ENCODE results near the gene ZRANB2. TPM values are rescaled to one million over a fixed set of nuclear protein-coding genes. Genes with fewer than 3 reads are reported as not detected.

ZRANB2 gene, protein sequence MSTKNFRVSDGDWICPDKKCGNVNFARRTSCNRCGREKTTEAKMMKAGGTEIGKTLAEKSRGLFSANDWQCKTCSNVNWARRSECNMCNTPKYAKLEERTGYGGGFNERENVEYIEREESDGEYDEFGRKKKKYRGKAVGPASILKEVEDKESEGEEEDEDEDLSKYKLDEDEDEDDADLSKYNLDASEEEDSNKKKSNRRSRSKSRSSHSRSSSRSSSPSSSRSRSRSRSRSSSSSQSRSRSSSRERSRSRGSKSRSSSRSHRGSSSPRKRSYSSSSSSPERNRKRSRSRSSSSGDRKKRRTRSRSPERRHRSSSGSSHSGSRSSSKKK
- total RNA-seq (2021) (112 and 113 TPM in 2 replicates), Bru-seq, nascent RNA (percentile 99 among the genes with signal in this experiment), BruChase-seq, experiment 1, labeled RNA remaining after a 2-hour chase (percentile 99 among the genes with signal in this experiment), BruChase-seq, experiment 2, labeled RNA remaining after a 6-hour chase (percentile 96 among the genes with signal in this experiment)
- long read RNA-seq, transcript ZRANB2-202 (10 exons, 3,078 nt) = minor isoform, 69 of 225 reads
- long read RNA-seq, transcript ZRANB2-201 (11 exons, 2,821 nt) = major isoform, 77 of 225 reads
- long read RNA-seq, partial matches to known transcripts = 27 of 225 reads
- long read RNA-seq, other reads (novel, unspliced or antisense) = 46 of 225 reads

DNA sequence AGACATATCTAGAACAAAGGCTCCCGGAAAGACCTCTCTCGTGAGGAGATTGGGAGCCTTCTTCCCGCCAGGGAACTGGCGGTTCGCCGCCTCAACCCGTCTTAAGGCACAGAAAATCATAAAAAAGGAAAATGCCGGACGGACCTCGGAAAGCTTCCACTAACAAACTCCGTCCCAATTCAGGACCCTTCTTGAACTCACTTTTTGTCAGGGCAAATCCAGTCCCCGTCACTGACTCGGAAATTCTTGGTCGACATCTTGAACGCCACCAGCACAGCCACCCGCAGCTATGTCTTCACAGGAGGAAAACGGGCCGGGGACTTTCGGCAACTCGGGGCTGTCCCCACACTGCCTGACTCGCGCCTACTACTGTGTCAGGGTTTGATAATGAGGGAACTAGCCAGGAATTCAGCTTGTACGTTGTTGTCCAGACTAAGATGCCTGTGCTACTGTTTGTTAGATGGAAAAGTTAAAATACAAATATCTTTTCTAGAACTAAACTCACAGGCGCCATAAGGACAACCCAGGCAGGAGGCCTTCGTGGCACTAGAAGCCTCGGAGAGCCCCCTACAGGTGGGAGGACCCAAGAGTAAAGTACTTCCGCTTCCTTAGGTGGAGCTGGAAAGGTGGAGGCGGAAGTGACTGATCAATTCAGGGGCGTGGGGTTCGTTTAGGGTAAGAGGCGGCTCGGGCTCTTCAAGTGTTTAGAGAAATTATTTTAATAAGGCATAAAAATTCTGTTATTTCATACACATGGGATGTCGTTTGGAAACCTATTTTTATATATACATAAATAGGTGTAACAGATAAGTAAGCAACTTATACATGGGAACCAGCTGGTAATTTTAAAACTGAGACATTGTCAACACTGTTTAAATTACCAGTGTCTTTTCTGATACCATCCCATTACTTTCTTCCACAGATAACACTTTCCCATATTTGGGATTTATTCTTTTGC is at the start of gene ZRANB2:
ZRANB2 (minus strand) TSS at position 297 of the 958 bp plus-strand sequence; CDS start at position 257, 40 bp downstream.
- H3K36me3 ChIP-seq (ENCODE audit: insufficient read depth, low read length, poor library complexity, severe bottlenecking) = peaks cover 26% of the 10 kb centered on the region
- no TSS peak for BruUV-seq (replicated peaks)
- peak; percentile 98 for DNase-seq (ENCODE audit: low spot score)
- H3K4me3 ChIP-seq (ENCODE audit: low read depth, low read length, poor library complexity, severe bottlenecking) = peak within 1 kb of the TSS; percentile 81
- ChIA-PET POLR2A (ENCODE audit: low non-redundant PET) (interaction anchor here (0.6 kb wide), 2 partner anchors 1798 to 1950 kb away, joined by 3 to 5 read pairs; no protein-coding TSS in a partner anchor), CTCF (interaction anchor here (0.5 to 0.6 kb wide), 2 partner anchors 35 to 52 kb away, joined by 5 to 7 read pairs; no protein-coding TSS in a partner anchor)
- TF ChIP-seq, protein P1, sequence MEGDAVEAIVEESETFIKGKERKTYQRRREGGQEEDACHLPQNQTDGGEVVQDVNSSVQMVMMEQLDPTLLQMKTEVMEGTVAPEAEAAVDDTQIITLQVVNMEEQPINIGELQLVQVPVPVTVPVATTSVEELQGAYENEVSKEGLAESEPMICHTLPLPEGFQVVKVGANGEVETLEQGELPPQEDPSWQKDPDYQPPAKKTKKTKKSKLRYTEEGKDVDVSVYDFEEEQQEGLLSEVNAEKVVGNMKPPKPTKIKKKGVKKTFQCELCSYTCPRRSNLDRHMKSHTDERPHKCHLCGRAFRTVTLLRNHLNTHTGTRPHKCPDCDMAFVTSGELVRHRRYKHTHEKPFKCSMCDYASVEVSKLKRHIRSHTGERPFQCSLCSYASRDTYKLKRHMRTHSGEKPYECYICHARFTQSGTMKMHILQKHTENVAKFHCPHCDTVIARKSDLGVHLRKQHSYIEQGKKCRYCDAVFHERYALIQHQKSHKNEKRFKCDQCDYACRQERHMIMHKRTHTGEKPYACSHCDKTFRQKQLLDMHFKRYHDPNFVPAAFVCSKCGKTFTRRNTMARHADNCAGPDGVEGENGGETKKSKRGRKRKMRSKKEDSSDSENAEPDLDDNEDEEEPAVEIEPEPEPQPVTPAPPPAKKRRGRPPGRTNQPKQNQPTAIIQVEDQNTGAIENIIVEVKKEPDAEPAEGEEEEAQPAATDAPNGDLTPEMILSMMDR (conservative IDR thresholded peaks at IDR 0.05; ENCODE audit: low read depth, low read length) = peak; percentile 89
- no peak for TF ChIP-seq EZH2 (IDR thresholded peaks at IDR 0.05; ENCODE audit: borderline replicate concordance, low read depth, low read length, poor library complexity, severe bottlenecking)
- H3K4me1 ChIP-seq (ENCODE audit: insufficient read depth, low read length, poor library complexity, severe bottlenecking) = peaks cover 11% of the 10 kb centered on the region
- intact Hi-C loops (cut with micrococcal nuclease; ENCODE audit: unreplicated experiment) = loop anchor here (10.0 kb wide), 1 partner anchor 1624 kb away; no protein-coding TSS in a partner anchor
- no peaks in the 10 kb centered on the region for H3K27me3 ChIP-seq (replicated peaks; ENCODE audit: insufficient read depth, low read depth, low read length, poor library complexity)
- peak within 1 kb of the TSS; percentile 96 for H3K27ac ChIP-seq (ENCODE audit: low read depth, low read length, poor library complexity, severe bottlenecking)
- no peaks in the 10 kb centered on the region for H3K9me3 ChIP-seq (ENCODE audit: low read depth, low read length, poor library complexity, severe bottlenecking)

DNA sequence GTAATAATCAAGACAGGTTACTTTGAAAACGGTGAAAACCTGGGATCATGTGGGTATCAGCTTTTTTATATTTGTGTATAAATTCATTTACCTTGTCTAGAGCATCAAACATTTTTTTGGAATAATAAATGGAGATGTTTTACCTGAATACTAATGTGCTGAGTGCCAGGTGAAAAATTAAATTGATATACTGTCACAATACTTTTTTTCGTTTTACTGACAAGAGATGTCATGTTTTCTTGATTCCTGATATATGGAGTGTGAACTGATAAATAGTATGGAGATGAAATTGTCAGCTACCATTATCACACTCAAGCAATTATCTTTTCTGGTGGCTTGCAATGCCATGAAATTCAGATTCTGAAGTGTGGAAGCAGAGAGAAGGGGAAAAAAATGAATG is 47.2 kb upstream of the ZRANB2 start:
- H3K4me1 ChIP-seq (ENCODE audit: insufficient read depth, low read length, poor library complexity, severe bottlenecking) = no peaks in the 10 kb centered on the region
- intact Hi-C loops (cut with micrococcal nuclease; ENCODE audit: unreplicated experiment) = no loop called here
- H3K27ac ChIP-seq (ENCODE audit: low read depth, low read length, poor library complexity, severe bottlenecking) = no peak overlapping the region
- DNase-seq (ENCODE audit: low spot score) = no peak
- H3K9me3 ChIP-seq (ENCODE audit: low read depth, low read length, poor library complexity, severe bottlenecking) = peaks cover 6% of the 10 kb centered on the region
- H3K36me3 ChIP-seq (ENCODE audit: insufficient read depth, low read length, poor library complexity, severe bottlenecking) = no peaks in the 10 kb centered on the region
- TF ChIP-seq, protein P1 (conservative IDR thresholded peaks at IDR 0.05; ENCODE audit: low read depth, low read length) = no peak
- no peak for TF ChIP-seq EZH2 (IDR thresholded peaks at IDR 0.05; ENCODE audit: borderline replicate concordance, low read depth, low read length, poor library complexity, severe bottlenecking)
- ChIA-PET CTCF (no interaction called here), POLR2A (ENCODE audit: low non-redundant PET) (no interaction called here)
- H3K4me3 ChIP-seq (ENCODE audit: low read depth, low read length, poor library complexity, severe bottlenecking) = no peak overlapping the region
- BruUV-seq (replicated peaks) = no TSS peak
- no peaks in the 10 kb centered on the region for H3K27me3 ChIP-seq (replicated peaks; ENCODE audit: insufficient read depth, low read depth, low read length, poor library complexity)

DNA sequence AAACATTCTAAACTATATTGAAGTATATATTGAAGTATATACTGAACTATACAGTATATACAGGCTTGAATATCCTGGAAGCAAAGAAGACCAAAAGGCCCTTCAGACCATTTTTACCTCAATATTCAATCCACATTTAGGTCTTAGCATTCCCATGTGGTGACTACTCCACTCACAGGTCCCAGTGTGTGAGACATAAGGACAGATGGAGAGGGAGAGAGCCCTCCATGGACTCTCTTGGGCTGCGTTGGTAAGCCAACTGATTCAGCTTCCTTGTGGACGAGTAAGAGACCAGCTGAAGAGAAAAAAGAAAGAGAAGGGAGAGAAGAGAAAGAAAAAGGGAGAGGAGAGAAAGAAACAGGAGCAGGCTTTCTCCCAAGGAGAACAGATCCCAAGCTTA is 37.3 kb upstream of the ZRANB2 start:
- POLR2A ChIA-PET (ENCODE audit: low non-redundant PET) = no interaction called here
- DNase-seq (ENCODE audit: low spot score) = no peak
- CTCF ChIA-PET = no interaction called here
- no TSS peak for BruUV-seq (replicated peaks)
- no peaks in the 10 kb centered on the region for H3K4me1 ChIP-seq (ENCODE audit: insufficient read depth, low read length, poor library complexity, severe bottlenecking)
- no peak for TF ChIP-seq EZH2 (IDR thresholded peaks at IDR 0.05; ENCODE audit: borderline replicate concordance, low read depth, low read length, poor library complexity, severe bottlenecking)
- TF ChIP-seq, protein P1 (conservative IDR thresholded peaks at IDR 0.05; ENCODE audit: low read depth, low read length) = no peak
- intact Hi-C loops (cut with micrococcal nuclease; ENCODE audit: unreplicated experiment) = no loop called here
- no peak overlapping the region for H3K4me3 ChIP-seq (ENCODE audit: low read depth, low read length, poor library complexity, severe bottlenecking)
- H3K9me3 ChIP-seq (ENCODE audit: low read depth, low read length, poor library complexity, severe bottlenecking) = no peaks in the 10 kb centered on the region
- no peaks in the 10 kb centered on the region for H3K27me3 ChIP-seq (replicated peaks; ENCODE audit: insufficient read depth, low read depth, low read length, poor library complexity)
- no peaks in the 10 kb centered on the region for H3K36me3 ChIP-seq (ENCODE audit: insufficient read depth, low read length, poor library complexity, severe bottlenecking)
- no peak overlapping the region for H3K27ac ChIP-seq (ENCODE audit: low read depth, low read length, poor library complexity, severe bottlenecking)
